HEK293 (cell line): ENCODE data around the gene PSMD7.

Source experiments
- PRDM1 ChIP-seq: fragments of 450-650 bp; formaldehyde crosslinking; IDR thresholded peaks from 2 replicates; pipeline ENCODE4; 2016; ENCODE audit warnings: missing biosample characterization, missing genetic modification characterization
- SP2 ChIP-seq: fragments of 450-650 bp; formaldehyde crosslinking; IDR thresholded peaks from 2 replicates; pipeline ENCODE4 v1.5.1; 2016; ENCODE audit warnings: missing biosample characterization, missing genetic modification characterization
- ZNF274 ChIP-seq, 2 experiments: fragments of 200-500 bp in 1 of 2; fragments of 450-650 bp in 1 of 2; sonication (Bioruptor generic) in 1 of 2; formaldehyde crosslinking in 1 of 2; IDR thresholded peaks; 2 replicates each; pipeline versions ENCODE4 v1.5.1 to v1.6.1; 2014 to 2016; ENCODE audit warnings: borderline replicate concordance in 1 of 2, inconsistent platforms in 1 of 2, low read length in 1 of 2, missing biosample characterization in 1 of 2, missing genetic modification characterization in 1 of 2
- ZSCAN30 ChIP-seq: fragments of 450-650 bp; IDR thresholded peaks from 2 replicates; pipeline ENCODE4 v1.5.1; 2018; ENCODE audit warnings: missing biosample characterization, mild to moderate bottlenecking, missing genetic modification characterization, moderate library complexity
- TF ChIP-seq, protein P1 (sequence below): fragments of 450-650 bp; formaldehyde crosslinking; IDR thresholded peaks from 2 replicates; pipeline ENCODE4 v1.5.1; 2016; ENCODE audit warnings: missing biosample characterization, missing genetic modification characterization
- TF ChIP-seq, protein P2 (sequence below): fragments of 450-650 bp; IDR thresholded peaks from 2 replicates; pipeline ENCODE4 v1.5.1; 2018; ENCODE audit warnings: missing biosample characterization, missing genetic modification characterization

DNA sequence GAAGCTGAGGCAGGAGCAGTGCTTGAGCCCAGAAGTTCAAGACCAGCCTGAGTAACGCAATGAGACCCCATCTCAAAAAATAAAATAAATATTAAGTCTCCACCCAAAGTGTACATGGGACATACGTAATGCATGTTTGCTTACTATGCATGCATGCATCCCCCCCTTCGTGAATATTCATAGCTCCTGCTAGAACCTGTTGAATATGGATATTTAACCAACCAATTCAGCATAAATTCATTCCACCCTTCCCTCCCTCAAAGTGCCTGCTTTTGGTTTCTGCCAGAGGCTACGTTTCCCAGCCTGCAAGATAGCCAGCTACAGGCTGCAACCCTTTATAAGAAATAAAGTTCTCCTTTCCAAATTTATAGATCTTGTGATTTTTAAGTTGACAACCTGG is 12.9 kb upstream of the PSMD7 start:
- TF ChIP-seq, protein P1, sequence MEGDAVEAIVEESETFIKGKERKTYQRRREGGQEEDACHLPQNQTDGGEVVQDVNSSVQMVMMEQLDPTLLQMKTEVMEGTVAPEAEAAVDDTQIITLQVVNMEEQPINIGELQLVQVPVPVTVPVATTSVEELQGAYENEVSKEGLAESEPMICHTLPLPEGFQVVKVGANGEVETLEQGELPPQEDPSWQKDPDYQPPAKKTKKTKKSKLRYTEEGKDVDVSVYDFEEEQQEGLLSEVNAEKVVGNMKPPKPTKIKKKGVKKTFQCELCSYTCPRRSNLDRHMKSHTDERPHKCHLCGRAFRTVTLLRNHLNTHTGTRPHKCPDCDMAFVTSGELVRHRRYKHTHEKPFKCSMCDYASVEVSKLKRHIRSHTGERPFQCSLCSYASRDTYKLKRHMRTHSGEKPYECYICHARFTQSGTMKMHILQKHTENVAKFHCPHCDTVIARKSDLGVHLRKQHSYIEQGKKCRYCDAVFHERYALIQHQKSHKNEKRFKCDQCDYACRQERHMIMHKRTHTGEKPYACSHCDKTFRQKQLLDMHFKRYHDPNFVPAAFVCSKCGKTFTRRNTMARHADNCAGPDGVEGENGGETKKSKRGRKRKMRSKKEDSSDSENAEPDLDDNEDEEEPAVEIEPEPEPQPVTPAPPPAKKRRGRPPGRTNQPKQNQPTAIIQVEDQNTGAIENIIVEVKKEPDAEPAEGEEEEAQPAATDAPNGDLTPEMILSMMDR (tag by site-specific recombination): no peak
- TF ChIP-seq, protein P2, sequence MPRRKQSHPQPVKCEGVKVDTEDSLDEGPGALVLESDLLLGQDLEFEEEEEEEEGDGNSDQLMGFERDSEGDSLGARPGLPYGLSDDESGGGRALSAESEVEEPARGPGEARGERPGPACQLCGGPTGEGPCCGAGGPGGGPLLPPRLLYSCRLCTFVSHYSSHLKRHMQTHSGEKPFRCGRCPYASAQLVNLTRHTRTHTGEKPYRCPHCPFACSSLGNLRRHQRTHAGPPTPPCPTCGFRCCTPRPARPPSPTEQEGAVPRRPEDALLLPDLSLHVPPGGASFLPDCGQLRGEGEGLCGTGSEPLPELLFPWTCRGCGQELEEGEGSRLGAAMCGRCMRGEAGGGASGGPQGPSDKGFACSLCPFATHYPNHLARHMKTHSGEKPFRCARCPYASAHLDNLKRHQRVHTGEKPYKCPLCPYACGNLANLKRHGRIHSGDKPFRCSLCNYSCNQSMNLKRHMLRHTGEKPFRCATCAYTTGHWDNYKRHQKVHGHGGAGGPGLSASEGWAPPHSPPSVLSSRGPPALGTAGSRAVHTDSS: no peak
- TF ChIP-seq SP2 (tag by site-specific recombination) (no peak), ZNF274 (IDR thresholded peaks at IDR 0.05; ENCODE audit: low read length) (no peak), ZNF274 (tag by site-specific recombination; IDR thresholded peaks at IDR 0.05; ENCODE audit: borderline replicate concordance) (no peak), PRDM1 (tag by site-specific recombination) (no peak), ZSCAN30 (tag by site-specific recombination) (no peak)
